ENCODE results near the gene BNIP2.
A peak's percentile ranks its signal among the peaks of the same experiment; 100 is the strongest.
"Not testable (repeated sequence)": the region's sequence is repeated elsewhere in the genome, so short reads cannot be mapped to it uniquely, and the experiment has no call there.

The BNIP2 gene

GRCh38 chr15:59687836-59688235 lies 1.3 kb downstream of the BNIP2 start:
- no peak for DNase-seq

- no peak for DNase-seq
These were observed 2.7 kb downstream of the BNIP2 start for GRCh38 chr15:59686389-59686788.

- no peak for DNase-seq
These were observed 3.3 kb downstream of the BNIP2 start for GRCh38 chr15:59685737-59686297.

GRCh38 chr15:59680870-59681269 lies 8.2 kb downstream of the BNIP2 start:
- DNase-seq, result no peak

- no peak for DNase-seq
These were observed 8.8 kb downstream of the BNIP2 start for GRCh38 chr15:59680346-59680745.

GRCh38 chr15:59678620-59679019 lies 10.5 kb downstream of the BNIP2 start:
- DNase-seq, result no peak

GRCh38 chr15:59678172-59678571 lies 10.9 kb downstream of the BNIP2 start:
- DNase-seq, result no peak

- no peak for DNase-seq
These were observed 12.6 kb downstream of the BNIP2 start for GRCh38 chr15:59676565-59676964.

- DNase-seq, result no peak
These were observed 14.7 kb downstream of the BNIP2 start for GRCh38 chr15:59674361-59674877.

GRCh38 chr15:59668556-59668955 lies 20.6 kb downstream of the BNIP2 start:
- DNase-seq, result no peak

- DNase-seq, result no peak
These were observed 26.9 kb downstream of the BNIP2 start for GRCh38 chr15:59662260-59662659.

- DNase-seq, result no peak
These were observed 29.8 kb downstream of the BNIP2 start for GRCh38 chr15:59659366-59659765.

- no peak for DNase-seq
These were observed 31.4 kb downstream of the BNIP2 start for GRCh38 chr15:59657635-59658125.

- peak; percentile 97 for DNase-seq
These were observed 32.1 kb downstream of the BNIP2 start, which contains the start of gene GTF2A2 for GRCh38 chr15:59656897-59657634. TSS of gene GTF2A2 (minus strand) at chr15:59657515. CDS start at chr15:59652277, 5,238 bp downstream.

- DNase-seq, result no peak
These were observed 35.1 kb downstream of the BNIP2 start for GRCh38 chr15:59654046-59654445.

GRCh38 chr15:59649603-59650002 lies 39.5 kb downstream of the BNIP2 start:
- no peak for DNase-seq

- DNase-seq, result no peak
These were observed 42.0 kb downstream of the BNIP2 start for GRCh38 chr15:59647085-59647484.

GRCh38 chr15:59646277-59646676 lies 42.8 kb downstream of the BNIP2 start:
- no peak for DNase-seq

GRCh38 chr15:59645812-59646211 lies 43.3 kb downstream of the BNIP2 start:
- DNase-seq, result not testable (repeated sequence)

- DNase-seq, result no peak
These were observed 44.4 kb downstream of the BNIP2 start for GRCh38 chr15:59644756-59645155.

- no peak for DNase-seq
These were observed 46.8 kb downstream of the BNIP2 start for GRCh38 chr15:59642351-59642750.

- not testable (repeated sequence) for DNase-seq
These were observed 51.6 kb downstream of the BNIP2 start for GRCh38 chr15:59637507-59637906.

GRCh38 chr15:59636184-59636583 lies 52.9 kb downstream of the BNIP2 start:
- no peak for DNase-seq

GRCh38 chr15:59632714-59633113 lies 56.4 kb downstream of the BNIP2 start:
- DNase-seq, result no peak

All from activated effector memory CD4-positive, alpha-beta T cell treated with anti-CD3 and anti-CD28 coated beads, Interleukin-2, amount 50 U/mL, for 16 hours (primary cell).